Uterus (tissue), 2 donors: ENCODE measurements around the gene TRABD2B.

Experiments used
- CTCF ChIP-seq, 4 experiments: fragments of 200-600 bp in 2 of 4; fragments of 450-650 bp in 2 of 4; sonication (generic) in 2 of 4; IDR thresholded peaks; one replicate each; pipeline ENCODE4 v1.5.1; 2016 to 2019; ENCODE audit warnings: antibody characterized with exemption in 4 of 4, mild to moderate bottlenecking in 2 of 4, moderate library complexity in 1 of 4
- POLR2A ChIP-seq, 2 donors: fragments of 450-650 bp; IDR thresholded peaks; one replicate each; pipeline ENCODE4 v1.6.1; 2016; ENCODE audit warnings: antibody characterized with exemption in 2 of 2, mild to moderate bottlenecking in 1 of 2, moderate library complexity in 1 of 2

DNA sequence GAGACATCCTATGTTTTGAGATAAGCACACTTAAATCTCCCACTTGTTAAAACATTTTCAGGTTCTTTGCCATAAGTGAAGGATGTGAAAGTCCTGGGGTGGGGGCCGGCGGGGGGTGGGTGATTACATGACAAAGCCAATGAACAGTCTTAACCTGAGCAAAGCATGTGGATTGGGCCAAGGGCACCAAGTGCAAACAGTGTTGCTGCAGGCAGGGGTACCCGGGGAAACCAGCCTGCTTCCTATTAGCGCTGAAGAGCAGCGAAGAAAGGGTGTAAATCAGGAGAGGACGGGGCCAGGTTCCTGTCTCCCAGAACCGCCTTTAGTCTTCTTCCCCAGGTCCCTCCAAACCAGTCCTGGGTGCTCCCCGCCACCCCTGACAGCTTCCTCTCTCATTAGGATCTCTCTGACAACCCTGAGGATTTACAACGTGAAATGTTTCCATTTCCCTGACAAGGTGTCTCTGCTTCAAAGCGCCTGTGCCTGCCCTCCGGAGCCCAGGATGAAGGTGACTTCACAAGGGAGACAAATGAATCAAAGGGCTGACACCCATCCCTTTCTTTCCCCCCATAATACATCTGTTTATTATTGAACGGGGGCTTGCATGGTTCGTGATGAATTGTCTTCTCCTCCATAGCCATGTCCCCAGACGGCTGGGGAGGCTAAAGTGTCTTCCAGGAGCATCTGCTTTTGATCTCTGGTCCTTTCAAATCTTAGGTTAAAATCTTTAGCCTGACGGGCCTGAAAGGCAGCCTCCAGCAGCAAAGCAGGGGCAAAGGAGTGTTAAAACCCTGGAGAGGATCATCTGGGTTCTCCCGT is 109.5 kb downstream of the TRABD2B start:
- no peak for TF ChIP-seq CTCF (IDR thresholded peaks at IDR 0.05)
- TF ChIP-seq POLR2A (IDR thresholded peaks at IDR 0.05) = no peak
